ENCODE results near the gene TUBGCP6.
"Not testable (repeated sequence)": the region's sequence is repeated elsewhere in the genome, so short reads cannot be mapped to it uniquely, and the experiment has no call there.

Gene TUBGCP6

DNA sequence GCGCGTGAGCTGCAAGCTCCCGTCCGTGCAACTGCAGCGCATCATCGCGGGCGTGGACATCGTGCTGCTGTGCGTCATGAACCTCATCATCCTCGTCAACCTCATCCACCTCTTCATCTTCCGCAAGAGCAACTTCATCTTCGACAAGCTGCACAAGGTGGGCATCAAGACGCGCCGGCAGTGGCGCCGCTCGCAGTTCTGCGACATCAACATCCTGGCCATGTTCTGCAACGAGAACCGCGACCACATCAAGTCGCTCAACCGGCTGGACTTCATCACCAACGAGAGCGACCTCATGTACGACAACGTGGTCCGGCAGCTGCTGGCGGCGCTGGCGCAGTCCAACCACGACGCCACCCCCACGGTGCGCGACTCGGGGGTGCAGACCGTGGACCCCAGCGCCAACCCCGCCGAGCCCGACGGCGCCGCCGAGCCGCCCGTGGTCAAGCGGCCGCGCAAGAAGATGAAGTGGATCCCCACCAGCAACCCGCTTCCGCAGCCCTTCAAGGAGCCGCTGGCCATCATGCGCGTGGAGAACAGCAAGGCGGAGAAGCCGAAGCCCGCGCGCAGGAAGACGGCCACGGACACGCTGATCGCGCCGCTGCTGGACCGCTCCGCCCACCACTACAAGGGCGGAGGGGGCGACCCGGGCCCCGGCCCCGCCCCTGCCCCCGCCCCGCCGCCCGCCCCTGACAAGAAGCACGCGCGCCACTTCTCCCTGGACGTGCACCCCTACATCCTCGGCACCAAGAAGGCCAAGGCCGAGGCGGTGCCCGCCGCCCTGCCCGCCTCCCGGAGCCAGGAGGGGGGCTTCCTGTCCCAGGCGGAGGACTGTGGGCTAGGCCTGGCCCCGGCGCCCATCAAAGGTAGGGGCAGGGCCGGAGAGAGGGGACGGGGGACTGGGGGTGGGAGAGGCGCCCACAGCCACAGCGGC lies 67.0 kb downstream of the TUBGCP6 start:
- DNase-seq, result no peak

DNA sequence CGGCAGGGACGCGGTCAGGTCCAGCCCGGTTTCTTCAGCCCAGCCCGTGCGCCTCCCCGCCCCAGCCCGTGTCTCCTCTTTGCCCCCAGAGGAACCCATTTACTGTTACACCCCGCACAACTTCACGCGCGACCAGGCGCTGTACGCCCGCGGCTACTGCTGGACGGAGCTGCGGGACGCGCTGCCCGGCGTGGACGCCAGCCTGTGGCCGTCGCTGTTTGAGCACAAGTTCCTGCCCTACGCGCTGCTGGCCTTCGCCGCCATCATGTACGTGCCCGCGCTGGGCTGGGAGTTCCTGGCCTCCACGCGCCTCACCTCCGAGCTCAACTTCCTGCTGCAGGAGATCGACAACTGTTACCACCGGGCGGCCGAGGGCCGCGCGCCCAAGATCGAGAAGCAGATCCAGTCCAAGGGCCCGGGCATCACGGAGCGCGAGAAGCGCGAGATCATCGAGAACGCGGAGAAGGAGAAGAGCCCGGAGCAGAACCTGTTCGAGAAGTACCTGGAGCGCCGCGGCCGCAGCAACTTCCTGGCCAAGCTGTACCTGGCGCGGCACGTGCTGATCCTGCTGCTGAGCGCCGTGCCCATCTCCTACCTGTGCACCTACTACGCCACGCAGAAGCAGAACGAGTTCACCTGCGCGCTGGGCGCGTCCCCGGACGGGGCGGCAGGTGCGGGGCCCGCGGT lies 67.8 kb downstream of the TUBGCP6 start:
- no peak for DNase-seq

DNA sequence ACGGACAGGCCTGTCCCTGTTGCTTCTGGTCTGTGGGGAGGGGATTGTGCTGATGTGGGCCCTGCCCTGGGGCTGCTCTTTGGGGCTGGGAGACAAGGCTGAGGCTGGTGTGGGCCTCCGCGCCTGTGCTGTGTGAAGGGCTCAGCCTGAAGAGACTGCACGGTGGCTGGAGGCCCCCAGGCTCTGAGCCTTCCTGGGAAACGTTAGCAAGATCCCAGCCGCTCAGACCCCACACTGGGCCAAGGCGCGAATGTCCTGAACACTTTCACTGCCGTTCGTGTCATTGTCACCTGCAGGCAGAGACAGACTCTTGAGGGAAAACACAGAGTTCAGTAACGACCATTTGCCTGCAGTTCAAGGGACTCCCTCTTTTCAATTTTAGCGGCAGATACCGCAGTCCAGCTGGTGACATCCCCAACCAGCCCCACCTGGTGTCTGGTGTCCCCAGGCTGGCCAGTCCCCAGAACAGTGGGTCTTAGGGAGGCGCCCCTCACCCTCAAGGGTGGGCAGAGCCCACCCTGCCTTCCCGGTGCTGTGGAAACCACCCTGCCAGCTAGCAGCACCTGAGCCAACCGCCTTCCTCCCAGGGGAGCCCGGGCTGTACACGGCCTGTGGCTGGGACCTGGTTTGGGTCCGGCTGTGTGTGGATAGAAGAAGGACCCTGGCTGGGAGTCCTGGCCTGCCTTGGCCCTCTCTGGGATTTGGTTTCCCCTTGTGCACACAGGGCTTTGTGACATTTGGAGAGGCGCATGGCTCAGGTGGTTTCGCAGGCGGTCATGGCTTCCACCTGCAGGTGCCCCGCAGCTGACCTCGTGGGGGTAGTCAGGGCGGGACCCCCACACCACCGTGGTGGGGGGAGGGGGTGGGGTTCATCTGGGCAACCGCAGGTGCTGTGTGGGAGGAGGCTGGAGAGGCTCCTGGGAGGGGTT lies 68.6 kb downstream of the TUBGCP6 start:
- DNase-seq, result no peak

DNA sequence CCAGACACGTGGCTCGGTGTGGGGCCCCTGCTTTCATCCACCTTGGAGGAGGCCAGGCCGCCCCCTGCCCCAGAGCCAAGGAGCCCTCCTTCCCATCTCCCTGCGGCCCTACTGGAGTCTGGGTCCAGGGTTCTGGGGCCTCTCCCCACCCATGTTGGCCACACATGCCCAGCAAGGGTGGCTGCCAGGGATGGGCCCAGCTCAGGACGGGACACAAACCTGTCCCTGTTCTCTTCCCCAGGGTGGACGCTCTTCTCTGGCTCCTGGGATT lies 69.7 kb downstream of the TUBGCP6 start:
- DNase-seq, result no peak

DNA sequence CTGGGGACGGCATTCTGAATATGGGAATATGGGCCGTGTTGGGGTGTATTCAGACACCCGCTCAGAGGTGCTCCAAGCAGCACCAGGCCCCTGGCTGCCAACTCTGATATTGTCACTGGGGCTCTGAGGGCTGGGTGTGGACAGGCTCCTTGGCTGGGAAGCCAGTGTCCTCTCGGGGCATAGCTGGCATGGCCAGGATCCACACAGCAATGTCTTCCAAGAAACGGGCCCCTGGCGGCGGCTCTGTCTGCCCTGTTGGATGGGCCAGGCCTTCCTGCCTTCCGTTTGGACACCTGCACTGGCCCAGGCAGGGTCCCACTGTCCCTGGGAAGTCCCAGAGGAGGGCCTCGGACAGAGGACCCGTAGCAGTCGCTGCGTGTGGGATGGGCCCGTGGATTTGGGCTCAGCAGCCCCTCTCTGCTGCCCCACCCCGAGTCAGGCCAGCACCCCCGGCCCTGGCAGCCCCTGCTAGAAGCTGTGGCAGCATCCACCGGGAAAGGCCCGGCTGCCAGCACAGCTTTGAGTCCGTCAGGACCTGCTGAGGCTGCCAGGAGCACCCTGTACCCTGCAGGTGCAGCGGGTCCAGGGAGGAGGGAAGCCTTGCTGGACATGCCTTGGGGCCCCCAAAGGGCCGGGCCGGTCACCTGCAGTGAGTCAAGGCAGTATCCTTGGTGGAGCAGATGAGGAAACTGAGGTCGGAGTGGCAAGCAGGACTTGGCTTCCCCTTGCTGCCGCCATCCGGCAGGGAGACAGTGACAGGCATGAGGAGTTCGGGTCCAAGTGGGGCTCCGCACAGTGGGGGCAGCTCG lies 70.2 kb downstream of the TUBGCP6 start:
- DNase-seq, result no peak

DNA sequence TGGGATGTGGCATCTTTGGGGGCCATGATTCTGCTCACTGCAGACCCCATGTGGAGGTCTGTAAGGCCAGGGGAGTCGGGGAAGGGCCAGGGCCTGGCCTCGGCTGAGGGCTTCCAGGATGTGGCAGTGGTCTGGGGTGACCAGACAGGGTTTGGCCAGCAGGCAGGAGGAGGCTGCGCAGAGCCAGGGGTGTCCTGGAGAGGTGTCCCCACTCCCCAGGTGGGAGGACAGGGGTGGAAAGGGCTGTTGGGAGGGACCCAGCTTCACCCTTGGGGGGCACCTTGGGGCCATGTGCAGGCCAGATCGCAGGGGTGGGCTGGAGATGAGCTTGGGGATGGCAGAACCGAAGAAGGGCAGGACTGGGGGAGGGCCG lies 70.9 kb downstream of the TUBGCP6 start:
- DNase-seq, result no peak

DNA sequence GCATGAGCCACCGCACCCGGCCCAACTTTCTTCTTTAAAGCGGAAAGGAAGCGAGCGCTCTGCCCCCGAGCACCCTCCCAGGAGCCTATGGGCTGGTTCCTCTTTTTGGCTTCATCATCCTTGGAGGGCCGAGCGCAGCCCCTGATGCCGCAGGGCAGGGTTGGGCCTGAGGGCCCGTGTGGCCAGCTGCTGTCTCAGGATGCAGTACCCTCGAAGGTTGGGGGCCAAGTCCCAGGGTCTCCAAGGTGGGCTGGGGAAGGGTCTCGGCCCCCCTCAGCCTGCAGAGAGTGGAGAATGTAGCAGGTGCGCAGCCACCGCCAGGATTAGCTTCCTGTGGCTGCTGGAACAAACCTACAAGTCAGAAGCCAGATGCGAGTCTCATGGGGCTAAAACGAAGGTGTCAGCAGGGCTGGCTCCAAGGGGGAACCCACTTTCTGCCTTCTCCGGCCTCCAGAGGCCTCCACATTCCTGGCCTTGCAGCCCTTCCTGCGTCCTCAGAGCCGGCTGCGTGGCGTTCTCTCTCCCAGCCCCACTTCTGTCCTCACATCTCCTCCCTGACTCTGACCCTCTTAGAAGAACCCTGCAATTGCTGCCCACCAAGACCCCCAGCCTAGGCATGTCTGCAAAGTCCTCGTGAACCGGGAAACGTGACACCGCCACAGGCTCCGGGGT lies 71.4 kb downstream of the TUBGCP6 start:
- DNase-seq, result no peak

DNA sequence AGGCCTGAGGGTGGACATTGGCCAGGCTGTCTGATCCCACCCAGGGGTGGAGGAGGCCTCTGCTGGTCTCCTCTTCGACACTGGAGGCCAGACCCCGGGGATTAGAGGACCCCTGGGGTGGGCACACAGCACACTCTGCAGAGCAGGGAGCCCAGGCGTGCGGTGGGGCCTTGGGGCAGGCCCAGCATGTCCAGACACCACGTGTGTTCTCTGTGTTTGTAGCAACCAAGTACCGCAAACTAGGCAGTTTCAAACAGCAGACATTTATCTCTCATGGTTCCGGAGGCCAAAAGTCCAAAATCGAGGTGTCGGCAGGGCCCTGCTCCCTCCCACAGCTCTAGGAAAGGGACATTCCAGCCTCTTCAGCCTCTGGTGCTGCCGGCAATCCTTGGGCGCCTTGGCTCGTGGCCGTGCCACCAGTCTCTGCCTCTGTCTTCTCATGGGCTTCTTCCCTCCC lies 72.8 kb downstream of the TUBGCP6 start:
- no peak for DNase-seq

DNA sequence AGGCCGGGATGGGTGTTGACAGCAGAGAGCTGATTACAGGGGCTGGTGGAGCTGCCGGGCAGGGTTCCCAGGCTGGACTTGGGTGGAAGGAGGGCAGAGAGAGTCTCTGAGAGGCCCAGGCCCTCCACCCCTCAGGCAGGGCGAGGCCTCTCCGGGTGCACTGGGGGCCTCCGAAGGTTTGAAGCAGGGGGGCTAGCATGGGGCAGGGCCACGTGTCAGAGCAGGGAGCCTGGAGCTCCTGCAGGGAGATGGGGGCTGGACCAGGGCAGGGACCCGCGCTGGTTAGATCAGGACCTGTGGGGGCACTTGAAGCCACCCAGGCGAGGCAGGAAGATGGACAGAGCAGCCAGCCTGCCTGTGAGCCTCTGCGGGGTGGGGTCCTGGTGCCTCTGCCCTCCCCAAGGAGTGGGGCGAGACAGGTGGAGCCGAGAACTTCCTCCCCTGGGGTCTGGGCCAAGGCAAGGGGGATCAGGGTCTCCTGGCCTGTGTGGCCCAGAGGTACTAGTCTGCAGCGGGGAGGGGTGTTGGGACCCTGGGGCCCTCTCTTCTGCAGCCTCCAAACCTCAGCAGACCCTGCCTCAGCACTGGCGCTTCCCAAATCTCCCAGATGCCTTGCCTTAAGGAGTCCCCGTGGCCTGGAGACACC lies 73.4 kb downstream of the TUBGCP6 start:
- no peak for DNase-seq

DNA sequence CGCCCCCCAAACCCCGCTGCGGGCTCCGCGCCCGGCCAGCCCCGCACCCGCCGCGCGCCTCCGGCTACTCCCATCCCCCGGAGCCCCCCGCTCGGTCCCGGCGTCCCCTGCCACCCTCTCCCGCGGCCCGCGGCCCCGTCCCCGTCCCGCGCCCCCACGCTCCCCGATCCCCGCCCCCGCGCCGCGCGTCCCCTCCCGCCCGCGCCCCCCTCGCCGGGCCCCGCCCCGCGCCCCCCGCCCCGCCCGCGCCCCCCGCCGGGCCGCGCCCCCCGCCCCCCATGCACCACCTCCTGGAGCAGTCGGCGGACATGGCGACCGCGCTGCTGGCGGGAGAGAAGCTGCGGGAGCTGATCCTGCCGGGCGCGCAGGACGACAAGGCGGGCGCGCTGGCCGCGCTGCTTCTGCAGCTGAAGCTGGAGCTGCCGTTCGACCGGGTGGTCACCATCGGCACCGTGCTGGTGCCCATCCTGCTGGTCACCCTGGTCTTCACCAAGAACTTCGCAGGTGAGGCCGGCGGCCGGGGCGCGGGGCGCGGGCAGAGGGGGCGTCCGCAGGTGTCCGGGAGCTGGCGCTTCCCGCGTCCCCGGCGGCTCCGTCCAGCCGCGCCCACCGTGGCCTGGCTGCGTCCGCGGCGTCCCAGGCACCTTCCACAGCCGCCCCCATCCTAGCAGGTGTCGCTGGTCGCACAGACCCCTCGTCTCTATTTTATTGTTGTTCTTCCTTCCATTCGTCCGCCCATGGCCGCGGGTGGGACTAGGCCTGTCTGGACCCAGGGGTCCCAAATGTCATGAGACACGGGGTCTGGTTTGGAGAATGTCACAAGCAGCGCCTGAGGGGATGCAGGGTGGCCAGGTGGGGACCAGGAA lies 74.1 kb downstream of the TUBGCP6 start, which contains the start of gene PANX2:
PANX2 (plus strand) TSS at position 279 of the 866 bp plus-strand sequence; CDS start at position 279, 0 bp downstream.
- DNase-seq, result no peak

DNA sequence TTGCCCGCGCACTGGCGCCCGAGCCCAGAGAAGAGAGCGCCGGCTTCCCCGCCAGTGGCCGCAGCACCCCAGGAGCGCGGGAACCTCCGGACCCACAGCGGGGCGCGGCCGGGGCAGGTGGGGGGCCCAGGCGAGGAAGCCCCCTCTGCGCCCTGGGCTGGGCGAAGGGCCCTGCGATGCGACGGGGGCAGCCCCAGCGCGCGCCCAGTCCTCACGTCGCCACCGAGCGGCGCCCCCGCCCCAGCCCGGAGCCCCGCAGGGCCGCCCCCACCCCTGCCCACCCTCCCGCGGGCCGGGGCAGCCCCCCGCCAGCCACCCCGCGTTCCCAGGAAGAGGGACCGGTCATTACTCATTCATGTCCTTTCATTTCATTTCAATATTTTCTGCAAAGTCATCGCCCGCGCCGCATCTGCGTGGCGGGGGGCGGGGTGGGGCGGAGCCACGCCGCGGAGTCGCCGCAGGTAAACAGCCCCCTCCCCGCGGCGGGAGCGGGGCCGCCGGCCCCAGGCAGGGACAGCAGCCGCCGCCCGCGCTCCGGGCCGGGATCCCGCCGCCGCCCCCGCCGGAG lies 75.0 kb downstream of the TUBGCP6 start:
- DNase-seq, result peak; percentile 43

DNA sequence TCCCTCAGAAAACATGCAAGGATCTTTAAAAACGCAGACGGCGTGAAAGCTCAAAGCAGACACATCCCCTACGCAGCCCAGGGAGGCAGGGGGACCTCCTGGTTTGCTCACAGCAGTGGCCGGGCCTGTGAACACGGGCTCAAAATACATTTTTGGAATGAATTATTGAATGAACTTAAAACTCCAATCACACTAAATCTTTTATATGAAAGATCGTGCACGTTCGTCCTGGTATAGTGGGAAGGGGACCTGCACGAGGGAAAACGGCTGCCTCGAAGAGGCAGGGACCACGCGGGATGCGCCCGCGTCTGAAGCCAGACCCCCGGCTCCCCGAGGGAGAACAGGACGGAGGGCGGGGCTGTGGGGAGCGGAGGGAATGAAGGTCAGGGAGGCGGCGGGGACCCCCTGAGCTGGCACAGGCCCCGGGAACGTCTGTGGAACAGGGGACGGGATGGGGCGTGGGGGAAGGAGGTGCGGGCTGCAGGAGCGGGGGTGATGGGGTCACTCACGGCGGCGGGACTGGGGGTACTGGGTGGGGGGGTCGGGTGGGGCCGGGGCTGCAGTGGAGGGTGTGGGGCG lies 75.6 kb downstream of the TUBGCP6 start:
- DNase-seq, result no peak

DNA sequence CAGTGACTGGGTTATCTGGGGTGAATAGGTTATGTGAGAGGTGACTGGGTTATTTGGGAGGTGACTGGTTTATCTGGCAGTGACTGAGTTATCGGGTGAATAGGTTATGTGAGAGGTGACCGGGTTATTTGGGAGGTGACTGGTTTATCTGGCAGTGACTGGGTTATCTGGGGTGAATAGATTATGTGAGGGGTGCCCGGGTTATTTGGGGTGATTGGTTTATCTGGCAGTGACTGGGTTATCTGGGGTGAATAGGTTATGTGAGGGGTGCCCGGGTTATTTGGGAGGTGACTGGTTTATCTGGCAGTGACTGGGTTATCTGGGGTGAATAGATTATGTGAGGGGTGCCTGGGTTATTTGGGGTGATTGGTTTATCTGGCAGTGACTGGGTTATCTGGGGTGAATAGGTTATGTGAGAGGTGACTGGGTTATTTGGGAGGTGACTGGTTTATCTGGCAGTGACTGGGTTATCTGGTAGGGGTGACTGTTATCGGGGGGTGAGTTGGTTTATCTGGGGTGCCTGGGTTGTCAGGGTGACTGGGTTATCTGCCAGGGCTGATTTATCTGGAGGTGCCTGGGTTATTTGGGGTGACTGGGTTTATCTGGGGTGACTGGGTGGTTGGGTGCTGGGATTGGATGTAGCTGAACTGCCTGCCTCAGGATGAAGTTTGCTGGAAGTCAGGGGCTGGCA lies 76.2 kb downstream of the TUBGCP6 start:
- not testable (repeated sequence) for DNase-seq

DNA sequence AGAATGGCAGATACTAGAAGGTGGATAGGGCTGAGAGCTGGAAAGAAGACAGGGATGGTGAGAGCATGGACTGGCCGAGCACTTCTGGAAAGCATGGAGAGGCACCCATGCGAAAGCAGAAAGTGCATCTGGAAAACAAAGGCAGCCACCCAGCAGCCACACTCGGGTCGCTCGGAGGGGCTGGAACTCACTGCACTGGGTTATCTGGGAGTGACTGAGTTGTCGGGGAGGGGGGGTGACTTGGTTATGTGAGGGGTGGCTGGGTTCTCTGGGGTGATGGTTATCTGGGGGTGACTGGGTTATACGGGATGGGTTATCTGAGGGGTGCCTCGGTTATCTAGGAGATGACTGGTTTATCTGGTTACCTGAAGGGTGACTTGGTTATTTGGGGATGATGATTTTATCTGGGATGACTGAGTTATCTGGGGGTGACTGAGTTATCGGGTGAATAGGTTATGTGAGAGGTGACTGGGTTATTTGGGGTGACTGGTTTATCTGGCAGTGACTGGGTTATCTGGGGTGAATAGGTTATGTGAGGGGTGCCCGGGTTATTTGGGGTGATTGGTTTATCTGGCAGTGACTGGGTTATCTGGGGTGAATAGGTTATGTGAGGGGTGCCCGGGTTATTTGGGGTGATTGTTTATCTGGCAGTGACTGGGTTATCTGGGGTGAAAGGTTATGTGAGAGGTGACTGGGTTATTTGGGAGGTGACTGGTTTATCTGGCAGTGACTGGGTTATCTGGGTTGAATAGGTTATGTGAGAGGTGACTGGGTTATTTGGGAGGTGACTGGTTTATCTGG lies 76.9 kb downstream of the TUBGCP6 start:
- no peak for DNase-seq

All from activated T-cell treated with anti-CD3 and anti-CD28 coated beads for 4 hours (primary cell).